HG03439 (cell line): Measurements from ENCODE around the gene BORCS5.
"Not testable (repeated sequence)": the region's sequence is repeated elsewhere in the genome, so short reads cannot be mapped to it uniquely, and the experiment has no call there.

ENCODE experiments used
- ATAC-seq: cut with Tn5 transposase; IDR thresholded peaks from one replicate; pipeline ENCODE4 v1.9.1; 2021; ENCODE audit warnings: mild to moderate bottlenecking, moderate library complexity; ENCODE audit not compliant: unreplicated experiment

Gene BORCS5

DNA sequence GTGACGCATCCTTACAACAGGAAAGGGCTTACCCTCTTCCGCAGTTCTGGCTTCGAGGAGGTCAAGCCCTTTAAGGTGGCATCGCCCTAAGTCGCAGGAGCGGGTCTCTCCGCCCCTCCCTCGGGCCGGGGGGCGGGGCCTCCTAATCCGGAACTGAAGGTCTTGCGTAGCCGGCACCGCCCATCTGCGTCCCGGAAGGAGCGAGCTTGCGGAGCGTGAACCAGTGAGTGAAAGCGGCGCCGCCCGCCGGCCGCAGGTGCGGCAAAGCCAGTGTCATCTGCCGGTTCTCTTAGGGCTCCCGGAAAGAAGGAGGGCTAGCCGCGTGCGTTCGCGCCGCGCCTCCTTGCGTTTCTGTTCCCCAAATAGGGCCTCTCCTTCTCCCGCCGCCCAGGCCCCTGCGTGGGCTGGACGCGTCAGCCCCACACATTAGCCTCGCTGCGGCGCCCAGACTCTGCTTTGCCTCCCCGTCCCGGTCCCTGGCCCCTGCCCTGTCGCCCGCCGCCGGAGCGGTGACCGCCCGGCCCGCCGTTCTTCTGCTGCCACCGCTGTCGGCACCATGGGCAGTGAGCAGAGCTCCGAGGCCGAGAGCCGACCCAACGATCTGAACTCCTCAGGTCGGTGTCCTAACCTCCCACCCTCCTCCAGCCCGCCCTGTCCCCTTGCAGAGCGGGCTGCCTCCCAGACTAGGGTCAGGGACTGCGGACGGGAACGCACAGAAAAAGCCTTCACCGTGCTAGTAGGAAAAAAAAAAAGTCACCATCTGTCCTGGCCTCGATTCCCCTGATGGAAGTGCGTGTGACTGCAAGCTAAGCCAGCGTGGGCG, at the start of gene BORCS5:
Gene BORCS5, plus strand, starts transcription at position 183 of the 823 bp plus-strand sequence. Its CDS starts 374 bp downstream, at position 557.
- peak; percentile 92 for ATAC-seq

DNA sequence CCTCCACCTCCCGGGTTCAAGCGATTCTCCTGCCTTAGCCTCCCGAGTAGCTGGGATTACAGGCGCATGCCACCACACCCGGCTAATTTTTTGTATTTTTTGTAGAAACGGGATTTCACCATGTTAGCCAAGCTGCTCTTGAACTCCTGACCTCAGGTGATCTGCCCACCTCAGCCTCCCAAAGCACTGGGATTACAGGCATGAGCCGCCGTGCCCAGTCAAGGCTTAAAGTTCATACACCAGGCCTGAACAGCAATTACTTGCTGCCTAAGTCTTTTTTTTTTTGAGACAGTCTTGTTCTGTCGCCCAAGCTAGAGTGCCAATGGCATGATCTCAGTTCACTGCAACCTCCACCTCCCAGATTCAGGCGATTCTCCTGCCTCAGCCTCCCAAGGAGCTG, 46.2 kb upstream of the BORCS5 start:
- not testable (repeated sequence) for ATAC-seq

DNA sequence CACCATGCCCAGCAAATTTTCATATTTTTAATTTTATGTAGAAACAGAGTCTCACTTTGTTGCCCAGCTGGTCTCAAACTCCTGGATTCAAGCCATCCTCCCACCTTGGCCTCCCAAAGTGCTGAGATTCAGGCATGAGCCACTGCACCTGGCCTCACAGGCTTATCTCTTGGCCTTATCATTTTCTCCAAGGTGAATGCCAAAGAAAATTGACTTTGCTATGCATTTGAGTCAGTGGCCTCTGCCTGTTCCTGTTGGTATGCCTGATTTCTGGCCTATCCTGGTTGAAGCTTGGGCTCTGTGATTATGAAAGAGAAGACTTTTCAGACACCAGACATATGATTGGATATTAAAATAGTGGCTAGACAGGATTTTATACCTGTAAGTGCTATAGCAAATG, 41.0 kb upstream of the BORCS5 start:
- no peak for ATAC-seq

DNA sequence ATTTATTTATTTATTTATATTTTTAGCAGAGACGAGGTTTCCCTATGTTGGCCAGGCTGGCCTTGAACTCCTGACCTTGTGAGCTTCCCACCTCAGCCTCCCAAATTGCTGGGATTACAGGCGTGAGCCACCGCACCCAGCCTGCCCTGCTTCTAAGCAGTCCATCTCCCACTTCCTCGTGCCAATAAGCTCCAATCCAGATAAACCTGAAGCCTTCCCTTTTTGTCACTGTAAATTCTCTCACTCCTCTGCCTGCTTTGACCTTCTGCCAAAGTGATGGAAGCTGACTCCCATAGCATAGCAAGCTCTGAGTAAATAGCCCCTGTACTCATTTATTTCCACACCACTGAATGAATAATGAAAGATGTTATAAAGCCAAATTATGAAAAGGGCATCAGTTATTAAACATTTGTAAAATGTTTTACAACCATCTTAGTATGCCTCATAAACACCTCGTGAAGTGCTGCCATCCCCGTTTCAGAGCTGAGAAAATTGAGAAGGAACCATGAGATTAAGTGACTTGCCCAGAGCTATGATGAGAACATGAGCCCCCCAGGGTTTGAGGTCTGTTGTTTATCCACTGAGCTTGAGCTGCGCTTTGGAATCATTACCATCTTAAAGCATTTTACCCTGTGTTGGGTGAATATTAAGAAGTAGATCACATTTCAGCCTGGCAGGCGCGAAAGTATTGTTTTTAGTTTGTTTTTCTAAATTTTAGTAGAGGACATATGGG, 37.3 kb upstream of the BORCS5 start:
- no peak for ATAC-seq

DNA sequence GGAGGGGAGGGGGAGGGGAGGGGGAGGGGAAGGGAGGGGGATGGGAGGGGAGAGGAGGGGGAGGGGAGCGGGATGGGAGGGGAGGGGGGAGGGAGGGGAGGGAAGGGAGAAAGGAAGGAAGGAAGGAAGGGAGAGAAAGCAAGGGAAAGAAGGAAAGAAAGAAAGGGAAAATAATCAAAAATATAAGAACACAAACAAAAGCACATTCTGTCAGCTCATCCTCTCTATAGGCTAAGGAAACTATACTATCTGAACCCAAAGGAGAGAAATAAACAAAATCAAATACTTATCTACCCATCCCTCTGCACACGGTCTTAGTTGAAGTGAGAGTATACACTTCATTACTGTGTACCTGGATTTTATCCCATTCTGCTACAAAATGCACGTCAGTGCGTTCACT, 33.8 kb upstream of the BORCS5 start:
- no peak for ATAC-seq

DNA sequence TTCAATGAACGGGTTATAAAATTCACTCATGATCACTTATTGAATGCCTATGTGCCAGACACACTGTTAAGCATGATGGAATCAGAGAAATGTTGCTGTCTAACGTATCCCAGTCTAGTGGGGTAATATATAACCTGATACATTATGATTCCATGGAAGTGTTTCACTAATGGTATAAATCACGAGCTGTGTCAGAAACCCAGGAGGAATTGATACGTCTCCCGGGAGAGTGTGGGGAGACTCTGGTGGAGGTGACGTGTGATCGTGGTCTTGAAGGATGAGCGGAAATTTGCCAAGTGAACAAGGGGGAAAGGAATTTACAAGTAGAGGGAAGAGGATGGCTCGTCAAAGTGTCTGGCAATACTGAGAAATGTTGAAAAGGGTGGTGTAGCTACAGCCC, 33.3 kb upstream of the BORCS5 start:
- no peak for ATAC-seq

DNA sequence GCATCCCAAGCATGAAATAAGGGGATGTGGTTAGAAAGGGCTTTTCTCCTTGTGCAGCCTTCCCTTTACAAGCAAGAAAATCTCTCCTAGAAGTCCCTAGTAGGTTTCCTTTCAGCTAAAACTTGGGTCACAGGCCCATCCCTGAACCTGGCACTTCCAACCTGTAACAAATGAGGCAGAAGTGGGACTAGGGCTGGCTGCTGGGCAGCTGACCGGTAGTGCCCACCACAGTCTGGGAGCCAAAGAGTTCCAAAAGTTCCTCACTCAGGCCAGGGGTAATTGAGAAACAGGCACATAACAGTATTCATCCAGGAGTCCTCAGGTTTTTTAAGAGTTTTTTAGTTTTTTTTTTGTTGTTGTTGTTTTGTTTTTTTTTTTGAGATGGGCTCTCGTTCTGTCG, 30.6 kb upstream of the BORCS5 start:
- no peak for ATAC-seq

DNA sequence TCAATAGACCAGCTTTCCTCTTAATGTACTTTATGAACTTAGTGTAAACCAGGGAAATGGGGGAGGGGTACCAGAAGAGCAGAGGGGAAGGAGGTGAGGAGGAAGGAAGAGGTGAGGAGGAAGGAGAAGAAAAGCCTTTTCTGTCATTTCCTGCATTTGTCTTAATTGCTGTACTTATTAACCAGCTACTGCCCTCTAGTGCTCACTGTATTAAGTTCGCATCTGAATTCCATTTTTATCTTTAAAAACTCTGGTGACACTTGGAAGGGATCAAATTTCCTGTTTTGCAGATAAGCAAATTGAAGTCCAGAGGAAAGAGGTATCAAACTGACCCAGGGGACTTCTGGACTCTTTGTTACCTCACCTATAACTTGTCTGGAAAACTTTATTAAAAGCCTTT, 29.1 kb upstream of the BORCS5 start:
- no peak for ATAC-seq

DNA sequence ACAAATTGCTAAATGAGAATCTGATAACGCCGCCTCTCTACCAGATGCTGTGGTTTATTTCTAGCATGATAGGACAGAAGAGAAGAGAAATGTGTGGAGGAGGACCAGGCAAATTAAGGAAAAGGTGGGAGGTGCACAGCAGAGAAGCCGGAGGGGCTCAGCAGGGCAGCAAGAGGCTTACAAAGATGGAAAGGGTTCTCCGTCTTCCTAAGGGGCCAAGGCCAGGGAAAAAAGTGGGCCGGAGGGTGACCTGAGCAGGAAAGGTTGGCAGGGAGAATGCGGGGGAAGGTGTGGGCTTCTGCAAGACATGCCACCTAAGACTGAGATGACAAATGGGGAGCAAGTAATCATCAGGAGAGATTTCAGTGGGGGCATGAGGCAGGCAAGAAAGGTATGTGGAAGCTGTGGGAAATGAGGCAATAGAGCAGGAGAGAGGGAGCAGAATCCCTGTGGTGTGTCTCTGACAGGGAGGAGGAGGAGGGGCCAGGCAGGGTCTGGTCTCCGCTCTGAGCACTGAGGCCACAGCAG, 25.6 kb upstream of the BORCS5 start:
- no peak for ATAC-seq

DNA sequence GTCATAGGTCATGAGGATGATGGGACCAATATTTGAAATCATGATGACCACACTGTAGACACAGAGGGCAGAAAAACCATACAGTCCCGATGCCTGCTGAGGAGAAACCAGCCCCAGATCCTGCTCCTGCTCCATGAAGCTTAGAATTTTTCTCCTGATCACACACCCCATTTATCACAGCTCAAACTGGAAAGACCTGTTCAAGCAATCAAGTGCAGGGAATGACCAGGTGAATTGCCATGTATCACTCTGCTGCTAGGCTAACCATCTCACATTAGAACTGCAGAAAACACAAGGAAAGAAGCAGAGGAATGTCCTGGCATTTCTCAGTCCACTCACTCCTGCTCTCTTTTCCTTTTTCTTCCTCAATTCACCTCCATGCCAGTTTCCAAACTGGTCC, 25.0 kb upstream of the BORCS5 start:
- no peak for ATAC-seq

DNA sequence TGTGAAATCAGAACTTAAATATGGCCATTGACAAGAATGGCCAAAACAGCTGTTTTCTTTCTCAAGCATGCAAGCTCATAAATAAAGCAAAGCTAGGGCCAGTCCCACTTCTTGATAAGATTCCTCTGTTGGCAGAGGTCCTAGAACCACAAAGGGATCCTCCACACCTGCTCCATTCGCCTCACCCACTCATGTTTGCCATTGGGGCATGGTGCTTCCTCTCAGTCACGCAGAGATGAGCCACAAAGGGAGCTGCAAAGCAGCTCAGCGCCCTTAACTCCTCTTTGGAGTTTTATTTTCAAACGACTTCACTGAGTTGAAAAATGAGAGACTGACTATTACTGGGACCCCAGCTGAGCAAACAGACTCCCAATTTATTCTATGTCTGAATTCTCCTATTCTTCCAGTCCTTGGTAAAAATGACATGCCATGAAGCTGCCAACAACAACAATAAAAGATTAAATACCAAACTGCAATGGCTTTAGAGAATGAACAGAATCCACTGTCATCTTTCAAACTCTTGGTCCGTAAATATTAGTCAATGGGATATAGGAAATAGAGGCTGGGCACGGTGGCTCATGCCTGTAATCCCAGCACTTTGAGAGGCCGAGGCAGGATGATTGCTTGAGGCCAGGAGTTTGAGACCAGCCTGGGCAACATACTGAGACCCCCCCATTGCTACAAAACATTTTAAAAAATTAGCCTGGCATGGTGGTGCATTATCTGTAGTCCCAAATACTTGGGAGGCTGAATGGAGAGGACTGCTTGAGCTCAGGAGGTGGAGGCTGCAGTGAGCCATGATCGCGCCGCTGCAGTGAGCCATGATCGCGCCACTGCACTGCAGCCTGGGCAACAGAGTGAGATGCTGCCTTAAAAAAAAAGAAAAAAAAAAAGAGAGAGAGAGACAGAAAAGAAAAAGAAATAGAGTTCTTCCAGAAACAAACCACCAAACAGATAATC, 23.2 kb upstream of the BORCS5 start:
- no peak for ATAC-seq

DNA sequence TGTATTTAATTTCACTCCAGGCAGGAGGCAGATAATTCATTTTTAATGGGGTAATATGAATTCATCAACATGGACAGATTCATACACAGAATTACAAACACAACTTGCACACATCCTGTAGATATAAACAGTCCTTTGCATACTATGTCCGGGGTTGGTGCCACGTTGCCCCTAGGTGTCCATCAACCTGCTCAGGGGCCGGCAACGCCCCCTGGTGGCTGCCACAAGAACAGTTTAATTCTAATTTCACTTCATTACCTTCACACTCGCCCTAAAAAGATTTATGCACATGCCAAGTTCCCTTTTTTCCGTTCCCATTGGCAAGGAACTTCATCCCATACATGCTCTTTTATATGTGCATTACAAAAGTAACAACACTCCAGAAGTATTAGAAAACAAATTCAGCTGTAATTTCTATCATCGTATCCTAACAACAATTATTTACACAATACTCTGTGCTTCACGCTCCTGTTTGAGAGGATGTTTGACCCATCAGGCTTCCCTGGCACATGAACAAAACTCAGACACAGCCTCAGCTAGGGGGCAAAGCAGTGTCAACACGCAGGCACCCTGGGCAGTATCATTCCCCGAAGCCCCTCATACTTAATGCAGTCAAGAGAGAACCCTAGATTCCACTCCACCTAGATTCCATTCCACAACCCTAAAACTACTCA, 22.4 kb upstream of the BORCS5 start:
- ATAC-seq = peak; percentile 55

DNA sequence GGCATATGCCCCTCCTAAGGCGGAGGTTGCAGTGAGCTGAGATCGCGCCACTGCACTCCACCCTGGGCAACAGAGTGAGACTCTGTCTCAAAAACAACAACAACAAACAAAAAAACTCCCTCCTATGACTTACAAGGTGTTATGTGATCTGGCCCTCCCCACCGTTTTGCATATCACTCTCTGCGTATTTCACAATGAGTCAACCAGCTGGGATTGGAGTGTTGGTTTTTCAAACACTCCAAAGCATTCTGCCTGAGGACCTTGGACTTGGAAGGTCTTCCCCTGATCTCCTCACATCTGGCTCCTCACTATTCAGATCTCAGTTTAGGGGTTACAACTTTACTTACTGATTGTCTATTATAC, 20.8 kb upstream of the BORCS5 start:
- peak; percentile 52 for ATAC-seq

DNA sequence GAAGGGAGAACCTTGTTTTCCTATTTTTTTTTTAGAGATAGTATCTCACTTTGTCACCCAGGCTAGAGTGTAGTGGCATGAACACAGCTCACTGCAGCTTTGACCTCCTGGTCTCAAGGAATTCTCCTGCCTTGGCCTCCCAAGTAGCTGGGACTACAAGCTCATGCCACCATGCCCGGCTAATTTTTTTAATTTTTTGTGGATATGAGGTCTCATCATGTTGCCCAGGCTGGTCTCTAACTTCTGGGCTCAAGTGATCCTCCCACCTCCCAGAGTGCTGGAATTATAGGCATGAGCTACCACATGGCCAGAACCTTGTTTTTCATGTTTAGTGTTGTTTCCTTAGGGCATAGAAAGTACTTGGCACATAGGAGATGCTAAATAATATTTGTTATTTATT, 20.4 kb upstream of the BORCS5 start:
- no peak for ATAC-seq

DNA sequence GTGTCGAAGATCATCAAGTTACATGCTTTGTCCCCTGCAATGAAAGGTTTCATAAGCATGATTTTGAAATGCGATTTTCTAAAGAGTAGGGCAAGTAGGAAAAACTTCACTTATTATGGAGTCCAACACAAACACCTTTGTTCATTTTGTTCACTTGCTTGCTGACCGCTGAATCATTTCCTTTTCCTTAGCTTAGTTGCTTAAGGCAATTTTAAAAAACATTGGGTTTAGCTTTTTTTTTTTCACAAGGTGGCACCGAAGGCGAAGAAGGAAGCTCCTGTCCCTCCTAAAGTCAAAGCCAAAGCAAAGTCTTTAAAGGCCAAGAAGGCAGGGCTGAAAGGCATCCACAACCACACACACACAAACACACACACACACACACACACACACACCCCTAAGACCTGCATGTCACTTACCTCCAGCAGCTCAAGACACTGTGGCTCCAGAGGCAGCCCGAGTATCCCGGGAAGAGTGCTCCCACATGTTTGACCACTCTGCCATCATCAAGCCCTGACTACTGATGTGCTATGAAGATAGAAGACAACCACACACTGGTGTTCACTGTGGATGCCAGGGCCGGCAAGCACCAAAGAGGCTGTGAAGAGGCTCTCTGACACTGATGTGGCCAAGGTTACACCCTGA, 18.2 kb upstream of the BORCS5 start:
- ATAC-seq = no peak

DNA sequence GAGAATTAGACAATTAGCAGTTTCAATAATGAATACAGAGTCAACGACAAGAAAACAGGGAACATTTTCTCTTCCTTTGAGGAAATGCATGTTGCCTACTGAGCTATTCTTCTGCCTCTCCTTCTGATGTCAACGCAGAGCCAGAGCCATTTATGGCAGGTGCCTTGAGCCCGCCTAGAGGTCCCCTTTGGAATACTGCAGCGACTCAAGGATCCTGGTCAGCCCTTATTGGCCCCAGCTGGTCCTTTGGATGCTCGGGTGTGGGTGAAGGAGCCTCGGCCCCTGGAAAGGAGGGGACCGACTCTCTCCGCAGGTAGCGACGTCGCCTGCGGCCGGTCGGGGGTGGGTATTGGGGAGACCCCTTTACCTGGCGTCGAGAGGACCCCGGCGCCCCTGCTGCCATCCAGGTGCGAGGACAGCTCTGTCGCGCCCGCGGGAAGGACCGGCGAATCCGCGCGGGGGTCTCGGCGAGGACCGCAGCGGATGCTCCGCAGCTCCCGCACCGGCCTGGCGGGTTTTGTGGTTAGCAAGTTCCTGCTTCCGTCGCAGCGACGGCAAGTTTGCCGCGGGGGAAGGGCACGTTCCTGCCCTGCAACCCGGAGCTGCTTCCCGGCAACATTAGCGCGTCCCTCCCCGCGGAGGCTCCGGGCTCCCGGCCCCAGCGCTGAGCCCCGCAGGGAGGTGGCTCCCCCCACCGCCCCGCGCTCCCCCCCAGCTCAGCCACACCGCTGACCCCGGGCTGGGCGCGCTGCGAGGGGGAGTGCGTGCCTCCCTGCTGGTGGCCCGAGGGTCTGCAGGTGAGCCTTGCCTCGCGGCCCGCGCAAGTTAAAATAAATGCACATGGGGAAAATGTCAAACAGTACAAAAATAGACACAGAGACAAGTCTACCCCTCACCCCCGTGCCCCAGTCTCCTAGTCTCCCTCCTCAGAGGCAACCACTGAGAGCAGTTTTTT, 6.9 kb upstream of the BORCS5 start, which contains the start of gene MANSC1:
Gene MANSC1, minus strand, starts transcription at position 532 of the 955 bp plus-strand sequence. CDS start 6,928 bp downstream, outside the sequence.
- no peak for ATAC-seq

DNA sequence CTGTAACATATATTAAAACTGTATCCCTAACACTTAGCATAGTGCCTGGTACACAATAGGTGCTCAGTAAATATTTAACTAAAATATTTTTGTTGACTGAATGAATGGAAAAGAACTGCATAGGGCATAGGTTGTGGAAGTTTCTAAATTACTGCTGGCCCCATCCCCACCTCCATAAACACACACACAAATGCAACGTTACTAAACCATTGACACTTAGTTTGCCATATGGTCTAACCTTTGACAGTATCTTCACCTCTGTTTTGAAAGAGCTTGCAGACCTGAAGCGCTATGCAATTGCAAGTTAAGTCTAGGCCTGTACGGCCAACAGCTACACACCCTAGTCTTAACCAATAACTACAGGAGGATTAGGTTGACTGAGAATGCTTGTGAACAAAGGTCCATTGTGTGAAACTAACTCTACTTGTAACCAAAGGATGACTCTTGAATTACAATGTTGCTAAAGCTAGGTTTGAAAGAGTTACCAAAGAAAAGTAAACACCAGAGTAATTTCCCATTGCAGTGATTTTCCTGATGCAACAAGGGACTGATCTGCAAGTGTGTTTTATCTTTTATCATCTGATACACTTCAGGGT, 5.9 kb upstream of the BORCS5 start:
- no peak for ATAC-seq

DNA sequence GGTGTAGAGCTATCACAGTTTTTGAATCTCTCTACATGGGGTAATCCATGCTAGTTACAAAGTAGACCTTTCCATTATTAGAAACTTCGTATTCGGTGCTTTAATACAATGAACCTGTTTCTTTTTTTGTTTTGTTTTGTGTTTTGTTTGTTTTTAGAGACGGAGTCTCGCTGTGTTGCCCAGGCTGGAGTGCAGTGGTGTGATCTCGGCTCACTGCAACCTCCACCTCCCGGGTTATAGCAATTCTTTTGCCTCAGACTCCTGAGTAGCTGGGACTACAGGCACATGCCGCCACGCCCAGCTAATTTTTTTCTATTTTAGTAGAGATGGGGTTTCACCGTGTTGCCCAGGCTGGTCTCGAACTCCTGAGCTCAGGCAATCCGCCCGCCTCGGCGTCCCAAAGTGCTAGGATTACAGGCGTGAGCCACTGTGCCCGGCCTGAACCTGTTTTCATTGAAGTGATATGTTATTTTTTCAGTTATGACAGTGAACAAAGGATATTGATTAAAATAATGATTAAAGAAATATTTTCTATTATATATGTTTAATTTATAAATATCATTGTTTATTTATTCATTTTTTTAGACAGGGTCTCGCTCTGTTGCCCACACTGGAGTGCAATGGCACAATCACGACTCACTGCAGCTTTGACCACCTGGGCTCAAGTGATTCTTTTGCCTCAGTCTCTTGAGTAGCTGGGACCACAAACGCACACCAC, 5.3 kb upstream of the BORCS5 start:
- not testable (repeated sequence) for ATAC-seq
